Stimulated activated CD4-positive, alpha-beta T cell treated with anti-CD3 and anti-CD28 coated beads, Interleukin-4, amount 100 ng/mL, for 48 hours (primary cell): ENCODE results near the gene NABP1.
A peak's percentile ranks its signal among the peaks of the same experiment; 100 is the strongest.

ENCODE experiments used
- DNase-seq, 2 donors: peaks; one replicate each; pipeline ENCODE4 v3.0.0-alpha.2; 2020; ENCODE audit warnings: low read depth in 2 of 2

The NABP1 gene

GRCh38 chr2:191649519-191649918 lies 28.4 kb upstream of the NABP1 start:
- DNase-seq = no peak

GRCh38 chr2:191650896-191651773 lies 26.8 kb upstream of the NABP1 start:
- DNase-seq = no peak

- no peak for DNase-seq
These were observed 24.1 kb upstream of the NABP1 start for GRCh38 chr2:191653667-191654391.

DNA sequence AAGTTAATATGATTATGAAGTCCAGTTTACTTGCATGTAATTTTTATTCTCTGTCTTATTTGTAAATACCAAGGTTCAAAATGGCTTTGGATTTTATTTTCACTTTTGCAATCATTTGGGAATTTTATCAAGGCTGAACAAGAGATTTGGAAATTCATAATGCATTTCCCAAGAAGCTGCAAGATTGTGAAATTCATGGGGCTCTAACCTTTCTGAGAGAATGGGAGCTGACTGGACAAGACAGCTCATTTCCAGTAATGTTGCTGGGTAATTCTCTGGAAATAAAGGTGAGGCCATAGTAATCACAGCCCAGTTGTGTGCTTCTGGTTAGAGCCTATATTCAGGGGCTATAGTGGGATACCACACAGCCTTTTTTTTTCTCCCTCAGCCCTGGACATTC lies 21.5 kb upstream of the NABP1 start:
- no peak for DNase-seq

- DNase-seq = no peak
These were observed 21.1 kb upstream of the NABP1 start for GRCh38 chr2:191656792-191657191.

- no peak for DNase-seq
These were observed 20.0 kb upstream of the NABP1 start for GRCh38 chr2:191657977-191658376.

GRCh38 chr2:191659198-191659597 lies 18.7 kb upstream of the NABP1 start:
- no peak for DNase-seq

DNA sequence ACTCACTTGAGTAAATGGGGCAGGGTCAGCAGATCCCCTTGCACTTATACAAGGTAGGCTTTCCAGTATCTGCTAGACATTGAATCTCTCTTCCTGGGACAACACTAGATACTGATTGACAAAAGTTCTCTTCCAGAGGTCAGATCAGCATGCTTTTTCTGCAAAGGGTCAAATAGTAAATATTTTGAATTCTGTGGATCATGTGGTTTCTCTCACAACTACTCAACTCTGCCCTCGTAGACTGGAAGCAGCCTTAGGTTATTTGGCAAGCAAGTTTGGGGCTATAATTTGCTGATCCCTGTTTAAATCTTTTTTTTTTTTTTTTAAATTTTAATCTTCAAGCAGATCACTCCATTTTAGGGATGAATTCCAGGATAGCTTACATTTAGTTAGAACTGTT lies 17.4 kb upstream of the NABP1 start:
- DNase-seq = no peak

- DNase-seq = no peak
These were observed 16.6 kb upstream of the NABP1 start for GRCh38 chr2:191661097-191661924.

- no peak for DNase-seq
These were observed 12.9 kb upstream of the NABP1 start for GRCh38 chr2:191664823-191665677.

GRCh38 chr2:191666226-191666625 lies 11.7 kb upstream of the NABP1 start:
- no peak for DNase-seq

GRCh38 chr2:191666732-191667131 lies 11.2 kb upstream of the NABP1 start:
- no peak for DNase-seq

- no peak for DNase-seq
These were observed 7.9 kb upstream of the NABP1 start for GRCh38 chr2:191670076-191670475.

- no peak for DNase-seq
These were observed 7.1 kb upstream of the NABP1 start for GRCh38 chr2:191670787-191671186.

DNA sequence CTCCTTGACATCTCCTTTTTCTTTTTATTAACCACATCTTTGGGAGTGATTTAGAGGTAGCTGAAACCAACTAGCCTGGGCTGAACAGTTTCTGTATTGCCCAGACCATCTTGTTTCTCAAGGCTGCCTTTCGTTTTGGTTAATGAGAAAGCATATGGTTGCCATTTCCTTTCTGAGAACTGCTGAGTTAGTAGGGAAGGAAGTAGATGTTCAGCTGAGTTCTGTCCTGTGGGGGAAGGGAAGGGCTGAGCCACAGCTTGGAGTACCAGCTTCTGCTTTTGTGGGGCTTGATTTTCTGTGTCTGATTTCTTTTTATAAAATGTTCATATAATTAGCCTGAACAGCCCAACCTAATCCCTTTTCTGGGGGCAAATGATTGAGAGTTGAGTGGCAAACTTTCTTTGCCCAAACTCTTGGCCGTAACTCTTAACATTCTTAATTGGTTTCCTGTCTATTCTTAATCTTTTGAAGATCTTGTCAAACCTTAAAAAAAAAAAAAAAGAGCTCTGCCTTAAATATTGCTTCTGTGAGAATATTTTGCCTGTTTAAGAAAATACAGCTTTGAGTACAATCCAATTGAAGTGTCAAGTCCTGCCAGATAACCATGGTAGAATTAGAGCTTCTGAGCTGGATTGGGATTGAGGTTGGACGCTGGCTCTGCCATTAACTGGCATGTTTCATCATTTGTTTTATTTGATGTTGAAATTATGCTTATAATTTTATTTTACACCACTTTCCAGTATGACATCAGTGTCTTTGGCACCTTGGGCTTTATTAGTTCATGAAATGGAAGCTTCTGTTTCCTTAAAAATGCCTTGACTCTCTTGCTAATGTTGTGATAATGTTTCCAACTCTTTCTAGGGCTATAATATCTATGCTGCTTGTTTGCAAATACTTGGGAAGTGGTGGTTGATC lies 1.9 kb upstream of the NABP1 start:
- peak; percentile 18 to 36 for DNase-seq

DNA sequence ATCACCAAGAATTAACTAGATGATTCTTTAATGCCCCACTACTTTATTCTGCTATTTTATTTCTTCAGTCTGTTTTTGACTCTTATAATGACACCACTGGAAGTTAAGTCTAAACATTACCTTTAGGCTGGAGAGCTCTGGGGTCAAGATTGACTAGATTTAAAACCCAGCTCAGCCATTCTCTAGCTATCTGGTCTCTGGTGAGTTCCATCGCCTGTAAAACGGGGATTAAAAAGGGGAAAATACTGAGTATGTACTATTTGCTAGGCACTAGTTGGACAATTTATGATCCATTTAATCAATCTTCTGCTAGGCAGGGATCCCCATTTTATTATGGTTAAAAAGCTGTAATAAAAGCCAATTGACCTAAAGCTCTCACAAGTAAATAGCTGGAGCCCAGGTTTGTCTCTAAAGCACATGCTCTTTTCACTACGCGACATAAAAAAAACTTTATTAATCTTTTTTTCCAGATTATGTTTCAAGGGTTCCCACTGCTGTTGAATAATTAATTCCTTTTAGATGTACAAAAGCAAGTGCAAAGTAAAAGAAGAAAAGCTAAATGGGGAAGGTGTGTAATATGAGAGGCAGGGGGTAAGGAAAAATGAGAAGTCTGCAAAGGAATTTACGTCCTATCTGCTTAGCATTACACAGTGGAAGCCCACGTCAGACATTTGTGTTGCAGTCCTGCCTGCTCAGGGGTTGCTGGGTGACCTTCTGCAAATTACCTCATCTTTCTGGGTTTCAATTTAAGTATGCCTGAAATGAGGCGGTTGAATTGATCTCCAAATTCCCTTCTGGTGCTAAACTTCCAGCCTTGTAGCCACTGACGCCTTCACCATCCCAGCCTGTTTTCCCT lies 918 bp upstream of the NABP1 start:
- peak; percentile 13 to 36 for DNase-seq

GRCh38 chr2:191678437-191679100 lies 633 bp downstream of the NABP1 start:
- DNase-seq = peak; percentile 65 to 69

GRCh38 chr2:191679818-191680600 lies 2.1 kb downstream of the NABP1 start:
- no peak for DNase-seq
